HCT116 (cell line): ENCODE data around the gene GCN1.

Experiments used
- EZH2 ChIP-seq: fragments of 200-600 bp; sonication (generic); IDR thresholded peaks from 2 replicates; pipeline ENCODE4 v1.6.1; 2017; ENCODE audit warnings: antibody characterized with exemption, mixed run types
- POLR2A ChIP-seq: IDR thresholded peaks from 2 replicates; pipeline ENCODE4 v1.7.0; 2011; ENCODE audit warnings: borderline replicate concordance; ENCODE audit not compliant: insufficient read depth, insufficient read length; ENCODE audit errors: extremely low read depth
- POLR2AphosphoS5 ChIP-seq: IDR thresholded peaks from 2 replicates; pipeline ENCODE4 v1.6.1; 2011; ENCODE audit warnings: mild to moderate bottlenecking, low read depth, low read length, moderate library complexity
- SP1 ChIP-seq: IDR thresholded peaks from 2 replicates; pipeline ENCODE4 v1.6.1; 2012; ENCODE audit warnings: low read depth
- TF ChIP-seq, protein P1 (sequence below), 3 experiments: fragments of 200-600 bp in 1 of 3; sonication (generic) in 1 of 3; IDR thresholded peaks in 2 of 3; conservative IDR thresholded peaks in 1 of 3; 2 replicates each; pipeline ENCODE4 v1.5.1; 2012 to 2017; ENCODE audit warnings: low read depth in 2 of 3, low read length in 2 of 3, antibody characterized with exemption in 1 of 3, borderline replicate concordance in 1 of 3, control low read depth in 1 of 3, mild to moderate bottlenecking in 1 of 3, mixed read lengths in 1 of 3, mixed run types in 1 of 3, moderate library complexity in 1 of 3; ENCODE audit not compliant: insufficient read depth in 1 of 3
- TF ChIP-seq, protein P2 (sequence below): IDR thresholded peaks from 2 replicates; pipeline ENCODE4 v1.6.1; 2012; ENCODE audit warnings: low read depth

DNA sequence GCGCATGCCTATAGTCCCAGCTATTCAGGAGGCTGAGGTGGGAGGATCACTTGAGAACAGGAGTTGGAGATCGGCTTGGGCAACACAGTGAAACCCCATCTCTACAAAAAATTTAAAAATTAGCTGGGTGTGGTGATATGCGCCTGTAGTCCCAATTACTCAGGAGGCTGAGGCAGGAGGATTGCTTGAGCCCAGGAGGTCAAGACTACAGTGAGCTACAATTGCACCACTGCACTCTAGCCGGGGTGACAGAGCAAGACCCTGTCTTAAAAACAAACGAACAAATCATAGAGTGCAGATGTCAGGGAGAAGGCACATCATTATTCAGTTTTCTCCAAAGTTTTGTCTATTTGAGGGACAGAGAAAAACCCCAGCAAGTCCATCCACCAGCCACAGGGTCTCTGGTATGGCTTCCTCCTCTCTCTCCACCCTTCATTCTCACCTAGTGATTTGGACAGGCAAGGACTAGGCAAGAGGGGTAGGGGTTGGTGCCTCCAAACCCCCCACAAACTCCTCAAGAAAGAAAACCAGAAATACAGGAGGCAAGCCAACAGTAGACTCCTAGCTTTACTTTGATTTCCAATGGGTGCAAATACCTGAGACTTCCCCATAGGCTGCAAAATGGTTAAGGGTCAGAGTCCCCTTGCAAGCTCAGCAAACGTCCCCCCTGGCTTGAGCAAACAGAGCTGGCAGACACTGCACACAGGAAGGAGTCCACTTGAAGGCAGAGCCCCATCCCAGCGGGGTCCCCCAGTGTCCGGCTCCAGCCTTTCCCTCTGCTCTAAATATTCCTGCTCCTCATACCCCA is 32.9 kb upstream of the GCN1 start:
- TF ChIP-seq, protein P1, sequence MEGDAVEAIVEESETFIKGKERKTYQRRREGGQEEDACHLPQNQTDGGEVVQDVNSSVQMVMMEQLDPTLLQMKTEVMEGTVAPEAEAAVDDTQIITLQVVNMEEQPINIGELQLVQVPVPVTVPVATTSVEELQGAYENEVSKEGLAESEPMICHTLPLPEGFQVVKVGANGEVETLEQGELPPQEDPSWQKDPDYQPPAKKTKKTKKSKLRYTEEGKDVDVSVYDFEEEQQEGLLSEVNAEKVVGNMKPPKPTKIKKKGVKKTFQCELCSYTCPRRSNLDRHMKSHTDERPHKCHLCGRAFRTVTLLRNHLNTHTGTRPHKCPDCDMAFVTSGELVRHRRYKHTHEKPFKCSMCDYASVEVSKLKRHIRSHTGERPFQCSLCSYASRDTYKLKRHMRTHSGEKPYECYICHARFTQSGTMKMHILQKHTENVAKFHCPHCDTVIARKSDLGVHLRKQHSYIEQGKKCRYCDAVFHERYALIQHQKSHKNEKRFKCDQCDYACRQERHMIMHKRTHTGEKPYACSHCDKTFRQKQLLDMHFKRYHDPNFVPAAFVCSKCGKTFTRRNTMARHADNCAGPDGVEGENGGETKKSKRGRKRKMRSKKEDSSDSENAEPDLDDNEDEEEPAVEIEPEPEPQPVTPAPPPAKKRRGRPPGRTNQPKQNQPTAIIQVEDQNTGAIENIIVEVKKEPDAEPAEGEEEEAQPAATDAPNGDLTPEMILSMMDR (IDR thresholded peaks at IDR 0.05 in 2 of 3, conservative IDR thresholded peaks at IDR 0.05 in 1 of 3; ENCODE audit: borderline replicate concordance in 1 of 3, insufficient read depth in 1 of 3, low read depth in 2 of 3, low read length in 2 of 3) = no peak
- TF ChIP-seq POLR2AphosphoS5 (no peak), SP1 (no peak), POLR2A (no peak), EZH2 (no peak)
- TF ChIP-seq, protein P2, sequence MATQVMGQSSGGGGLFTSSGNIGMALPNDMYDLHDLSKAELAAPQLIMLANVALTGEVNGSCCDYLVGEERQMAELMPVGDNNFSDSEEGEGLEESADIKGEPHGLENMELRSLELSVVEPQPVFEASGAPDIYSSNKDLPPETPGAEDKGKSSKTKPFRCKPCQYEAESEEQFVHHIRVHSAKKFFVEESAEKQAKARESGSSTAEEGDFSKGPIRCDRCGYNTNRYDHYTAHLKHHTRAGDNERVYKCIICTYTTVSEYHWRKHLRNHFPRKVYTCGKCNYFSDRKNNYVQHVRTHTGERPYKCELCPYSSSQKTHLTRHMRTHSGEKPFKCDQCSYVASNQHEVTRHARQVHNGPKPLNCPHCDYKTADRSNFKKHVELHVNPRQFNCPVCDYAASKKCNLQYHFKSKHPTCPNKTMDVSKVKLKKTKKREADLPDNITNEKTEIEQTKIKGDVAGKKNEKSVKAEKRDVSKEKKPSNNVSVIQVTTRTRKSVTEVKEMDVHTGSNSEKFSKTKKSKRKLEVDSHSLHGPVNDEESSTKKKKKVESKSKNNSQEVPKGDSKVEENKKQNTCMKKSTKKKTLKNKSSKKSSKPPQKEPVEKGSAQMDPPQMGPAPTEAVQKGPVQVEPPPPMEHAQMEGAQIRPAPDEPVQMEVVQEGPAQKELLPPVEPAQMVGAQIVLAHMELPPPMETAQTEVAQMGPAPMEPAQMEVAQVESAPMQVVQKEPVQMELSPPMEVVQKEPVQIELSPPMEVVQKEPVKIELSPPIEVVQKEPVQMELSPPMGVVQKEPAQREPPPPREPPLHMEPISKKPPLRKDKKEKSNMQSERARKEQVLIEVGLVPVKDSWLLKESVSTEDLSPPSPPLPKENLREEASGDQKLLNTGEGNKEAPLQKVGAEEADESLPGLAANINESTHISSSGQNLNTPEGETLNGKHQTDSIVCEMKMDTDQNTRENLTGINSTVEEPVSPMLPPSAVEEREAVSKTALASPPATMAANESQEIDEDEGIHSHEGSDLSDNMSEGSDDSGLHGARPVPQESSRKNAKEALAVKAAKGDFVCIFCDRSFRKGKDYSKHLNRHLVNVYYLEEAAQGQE = no peak
